Erythroblast (primary cell): Measurements from ENCODE around the gene TSHZ1.

Source experiments
- DNase-seq, 2 experiments: peaks; one replicate each; lab custom pipeline; 2025; lab: John Stamatoyannopoulos, UW
- GATA1 ChIP-seq: IDR thresholded peaks from 2 replicates; pipeline ENCODE4 v1.6.1; 2011; ENCODE audit warnings: low read depth, mild to moderate bottlenecking, control low read depth, low read length, moderate library complexity
- POLR2A ChIP-seq: IDR thresholded peaks from 2 replicates; pipeline ENCODE4 v1.6.1; 2011; ENCODE audit warnings: mild to moderate bottlenecking, low read length

Gene TSHZ1

GRCh38 chr18:75227535-75228296 lies 17.1 kb downstream of the TSHZ1 start:
- DNase-seq, result no peak

GRCh38 chr18:75228967-75229366 lies 18.4 kb downstream of the TSHZ1 start:
- no peak for TF ChIP-seq POLR2A
- no peak for TF ChIP-seq GATA1
- DNase-seq, result no peak

More at GRCh38 chr18:75227535-75228296, 17.1 kb downstream of the TSHZ1 start:
- TF ChIP-seq POLR2A (no peak), GATA1 (no peak)

GRCh38 chr18:75229437-75229836 lies 18.8 kb downstream of the TSHZ1 start:
- no peak for TF ChIP-seq POLR2A
- no peak for TF ChIP-seq GATA1
- DNase-seq, result no peak

- no peak for DNase-seq
- TF ChIP-seq POLR2A (no peak), GATA1 (no peak)
Observed at GRCh38 chr18:75230163-75231052, 19.8 kb downstream of the TSHZ1 start.

GRCh38 chr18:75231053-75231406 lies 20.4 kb downstream of the TSHZ1 start:
- DNase-seq, result no peak
- TF ChIP-seq GATA1, result no peak
- TF ChIP-seq POLR2A, result no peak

GRCh38 chr18:75234901-75235300 lies 24.3 kb downstream of the TSHZ1 start:
- DNase-seq, result no peak
- TF ChIP-seq POLR2A (no peak), GATA1 (no peak)

- DNase-seq, result no peak
- no peak for TF ChIP-seq POLR2A
- no peak for TF ChIP-seq GATA1
Observed at GRCh38 chr18:75235896-75236295, 25.3 kb downstream of the TSHZ1 start.

GRCh38 chr18:75238100-75238499 lies 27.5 kb downstream of the TSHZ1 start:
- no peak for DNase-seq
- TF ChIP-seq GATA1 (no peak), POLR2A (no peak)

- TF ChIP-seq POLR2A, result no peak
- no peak for TF ChIP-seq GATA1
- DNase-seq, result no peak
Observed at GRCh38 chr18:75238786-75239185, 28.2 kb downstream of the TSHZ1 start.

GRCh38 chr18:75240433-75240832 lies 29.8 kb downstream of the TSHZ1 start:
- DNase-seq, result peak in 1 of 2 experiments; percentile 15
- no peak for TF ChIP-seq POLR2A

- DNase-seq, result no peak
- TF ChIP-seq POLR2A, result no peak
- TF ChIP-seq GATA1, result no peak
Observed at GRCh38 chr18:75241705-75242104, 31.1 kb downstream of the TSHZ1 start.

- TF ChIP-seq GATA1 (no peak), POLR2A (no peak)
- peak in 1 of 2 experiments; percentile 7 for DNase-seq
Observed at GRCh38 chr18:75244351-75245313, 34.0 kb downstream of the TSHZ1 start.
